GM21529 (cell line): ENCODE measurements around the gene GRAMD2B.
"Not testable (repeated sequence)": the region's sequence is repeated elsewhere in the genome, so short reads cannot be mapped to it uniquely, and the experiment has no call there.

Experiments
- ATAC-seq: cut with Tn5 transposase; IDR thresholded peaks from one replicate; pipeline ENCODE4 v1.9.1; 2021; ENCODE audit not compliant: unreplicated experiment

Gene GRAMD2B

GRCh38 chr5:126422994-126423788, at the start of gene GRAMD2B:
Gene GRAMD2B, plus strand, starts transcription at chr5:126423409. Its CDS starts 198 bp downstream, at chr5:126423607.
- peak; percentile 88 for ATAC-seq

GRCh38 chr5:126374109-126374416, 49.1 kb upstream of the GRAMD2B start:
- no peak for ATAC-seq

GRCh38 chr5:126376443-126376842, 46.8 kb upstream of the GRAMD2B start:
- ATAC-seq: no peak

GRCh38 chr5:126377424-126377823, 45.8 kb upstream of the GRAMD2B start:
- ATAC-seq: no peak

GRCh38 chr5:126380316-126380715, 42.9 kb upstream of the GRAMD2B start:
- ATAC-seq: not testable (repeated sequence)

GRCh38 chr5:126383246-126383645, 40.0 kb upstream of the GRAMD2B start:
- ATAC-seq: no peak

GRCh38 chr5:126383776-126384175, 39.4 kb upstream of the GRAMD2B start:
- no peak for ATAC-seq

- no peak for ATAC-seq
These were observed 38.2 kb upstream of the GRAMD2B start for GRCh38 chr5:126384985-126385384.

GRCh38 chr5:126385524-126386502, 37.4 kb upstream of the GRAMD2B start:
- ATAC-seq: no peak

- ATAC-seq: no peak
These were observed 34.0 kb upstream of the GRAMD2B start for GRCh38 chr5:126389179-126389578.

- ATAC-seq: no peak
These were observed 33.2 kb upstream of the GRAMD2B start for GRCh38 chr5:126390051-126390450.

GRCh38 chr5:126391386-126391785, 31.8 kb upstream of the GRAMD2B start:
- no peak for ATAC-seq

GRCh38 chr5:126394211-126394788, 28.9 kb upstream of the GRAMD2B start:
- no peak for ATAC-seq

- no peak for ATAC-seq
These were observed 28.0 kb upstream of the GRAMD2B start for GRCh38 chr5:126395198-126395597.

- no peak for ATAC-seq
These were observed 27.6 kb upstream of the GRAMD2B start for GRCh38 chr5:126395605-126396004.

GRCh38 chr5:126396721-126397120, 26.5 kb upstream of the GRAMD2B start:
- ATAC-seq: not testable (repeated sequence)

GRCh38 chr5:126398791-126399190, 24.4 kb upstream of the GRAMD2B start:
- no peak for ATAC-seq

- no peak for ATAC-seq
These were observed 22.5 kb upstream of the GRAMD2B start for GRCh38 chr5:126400621-126401251.

- no peak for ATAC-seq
These were observed 20.3 kb upstream of the GRAMD2B start for GRCh38 chr5:126402621-126403555.

GRCh38 chr5:126403876-126404275, 19.3 kb upstream of the GRAMD2B start:
- no peak for ATAC-seq
